ENCODE results near the gene KLF15.
A peak's percentile ranks its signal among the peaks of the same experiment; 100 is the strongest.

Gene KLF15

DNA sequence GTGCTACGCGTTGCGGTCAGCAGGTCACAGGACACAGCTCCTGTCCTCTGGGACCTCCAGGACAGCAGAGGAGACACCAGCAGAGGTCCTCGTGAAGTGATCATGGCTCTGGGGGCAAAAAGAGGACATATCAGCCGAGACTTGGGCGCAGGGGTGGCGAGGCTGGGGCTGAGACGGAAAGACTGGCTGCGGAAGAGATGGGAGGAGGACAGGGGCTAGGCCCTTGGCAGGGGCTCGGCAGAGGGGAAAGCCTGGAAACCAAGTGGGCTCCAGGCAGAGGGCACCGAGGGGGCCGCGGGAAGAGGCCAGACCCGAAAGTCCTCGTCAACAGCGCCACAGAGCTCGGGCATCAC lies 32.6 kb upstream of the KLF15 start:
- POLR2A ChIA-PET (ENCODE audit: low non-redundant PET), result no interaction called here
- H3K27ac ChIP-seq, result no peak overlapping the region
- TF ChIP-seq, protein P1, sequence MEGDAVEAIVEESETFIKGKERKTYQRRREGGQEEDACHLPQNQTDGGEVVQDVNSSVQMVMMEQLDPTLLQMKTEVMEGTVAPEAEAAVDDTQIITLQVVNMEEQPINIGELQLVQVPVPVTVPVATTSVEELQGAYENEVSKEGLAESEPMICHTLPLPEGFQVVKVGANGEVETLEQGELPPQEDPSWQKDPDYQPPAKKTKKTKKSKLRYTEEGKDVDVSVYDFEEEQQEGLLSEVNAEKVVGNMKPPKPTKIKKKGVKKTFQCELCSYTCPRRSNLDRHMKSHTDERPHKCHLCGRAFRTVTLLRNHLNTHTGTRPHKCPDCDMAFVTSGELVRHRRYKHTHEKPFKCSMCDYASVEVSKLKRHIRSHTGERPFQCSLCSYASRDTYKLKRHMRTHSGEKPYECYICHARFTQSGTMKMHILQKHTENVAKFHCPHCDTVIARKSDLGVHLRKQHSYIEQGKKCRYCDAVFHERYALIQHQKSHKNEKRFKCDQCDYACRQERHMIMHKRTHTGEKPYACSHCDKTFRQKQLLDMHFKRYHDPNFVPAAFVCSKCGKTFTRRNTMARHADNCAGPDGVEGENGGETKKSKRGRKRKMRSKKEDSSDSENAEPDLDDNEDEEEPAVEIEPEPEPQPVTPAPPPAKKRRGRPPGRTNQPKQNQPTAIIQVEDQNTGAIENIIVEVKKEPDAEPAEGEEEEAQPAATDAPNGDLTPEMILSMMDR (conservative IDR thresholded peaks at IDR 0.05; ENCODE audit: low read depth), result no peak
- no peak for DNase-seq (ENCODE audit: low spot score)
- CTCF ChIA-PET, result interaction anchor here (0.6 to 3.1 kb wide), 5 partner anchors 122 to 1066 kb away, joined by 3 to 23 read pairs (median 6); no protein-coding TSS in a partner anchor

DNA sequence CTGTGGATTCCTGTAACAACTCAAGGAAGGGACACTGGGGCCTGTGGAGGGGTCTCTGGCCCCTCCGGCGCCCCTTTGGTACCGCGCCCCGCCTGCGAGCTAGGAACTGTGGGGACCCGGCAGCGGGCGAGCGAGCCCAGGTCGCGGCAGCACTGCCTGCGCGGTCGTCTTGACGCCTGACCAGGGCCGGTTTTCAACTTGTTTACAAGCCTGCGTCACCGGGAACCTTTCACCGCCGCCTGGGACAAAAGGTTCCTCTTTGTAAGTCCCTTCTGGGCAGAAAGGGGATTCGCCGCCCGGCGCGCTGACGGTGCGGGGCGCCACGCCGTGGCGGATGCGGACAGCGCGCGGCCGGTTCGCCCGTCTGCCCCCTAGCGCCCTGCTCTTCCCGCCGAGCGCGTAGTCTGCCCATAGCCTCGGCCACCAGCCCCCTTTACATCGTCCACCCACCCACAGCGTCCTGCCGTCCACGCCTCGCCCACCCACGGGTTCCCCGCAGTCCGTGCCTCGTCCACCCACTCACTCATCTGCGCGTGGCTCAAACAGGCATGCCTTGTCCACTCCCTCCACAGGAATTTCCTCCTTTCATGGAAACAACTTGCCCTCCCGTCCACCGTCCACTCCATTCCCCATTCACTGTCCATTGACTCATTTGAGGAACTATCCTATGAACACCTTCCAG lies 32.0 kb upstream of the KLF15 start:
- no peak overlapping the region for H3K27ac ChIP-seq
- CTCF ChIA-PET, result interaction anchor here (0.5 to 3.1 kb wide), 10 partner anchors 9 to 1067 kb away, joined by 3 to 23 read pairs (median 4); no protein-coding TSS in a partner anchor
- POLR2A ChIA-PET (ENCODE audit: low non-redundant PET), result no interaction called here
- peak; percentile 60 for DNase-seq (ENCODE audit: low spot score)
- TF ChIP-seq, protein P1 (conservative IDR thresholded peaks at IDR 0.05; ENCODE audit: low read depth), result peak; percentile 95

DNA sequence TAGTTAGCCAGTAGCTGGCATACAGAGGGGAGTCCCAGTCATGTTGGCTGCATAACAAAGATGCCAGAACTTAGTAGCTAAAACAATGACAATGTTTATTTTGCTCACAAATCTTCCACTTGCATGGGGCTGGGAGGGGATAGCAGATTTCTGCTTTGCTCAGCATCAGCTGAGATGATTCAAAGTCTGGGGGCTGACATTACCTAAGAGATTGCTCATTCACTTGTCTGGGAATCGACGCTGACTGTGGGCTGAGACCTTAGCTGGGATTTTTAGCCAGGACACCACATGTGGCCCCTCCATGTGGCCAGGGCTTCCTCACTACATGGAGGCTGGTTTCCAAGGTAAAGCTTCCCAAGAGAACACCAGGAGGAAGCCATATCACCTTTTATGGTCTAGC lies 24.8 kb upstream of the KLF15 start:
- no peak overlapping the region for H3K27ac ChIP-seq
- TF ChIP-seq, protein P1 (conservative IDR thresholded peaks at IDR 0.05; ENCODE audit: low read depth), result no peak
- no peak for DNase-seq (ENCODE audit: low spot score)
- CTCF ChIA-PET, result no interaction called here
- POLR2A ChIA-PET (ENCODE audit: low non-redundant PET), result no interaction called here

DNA sequence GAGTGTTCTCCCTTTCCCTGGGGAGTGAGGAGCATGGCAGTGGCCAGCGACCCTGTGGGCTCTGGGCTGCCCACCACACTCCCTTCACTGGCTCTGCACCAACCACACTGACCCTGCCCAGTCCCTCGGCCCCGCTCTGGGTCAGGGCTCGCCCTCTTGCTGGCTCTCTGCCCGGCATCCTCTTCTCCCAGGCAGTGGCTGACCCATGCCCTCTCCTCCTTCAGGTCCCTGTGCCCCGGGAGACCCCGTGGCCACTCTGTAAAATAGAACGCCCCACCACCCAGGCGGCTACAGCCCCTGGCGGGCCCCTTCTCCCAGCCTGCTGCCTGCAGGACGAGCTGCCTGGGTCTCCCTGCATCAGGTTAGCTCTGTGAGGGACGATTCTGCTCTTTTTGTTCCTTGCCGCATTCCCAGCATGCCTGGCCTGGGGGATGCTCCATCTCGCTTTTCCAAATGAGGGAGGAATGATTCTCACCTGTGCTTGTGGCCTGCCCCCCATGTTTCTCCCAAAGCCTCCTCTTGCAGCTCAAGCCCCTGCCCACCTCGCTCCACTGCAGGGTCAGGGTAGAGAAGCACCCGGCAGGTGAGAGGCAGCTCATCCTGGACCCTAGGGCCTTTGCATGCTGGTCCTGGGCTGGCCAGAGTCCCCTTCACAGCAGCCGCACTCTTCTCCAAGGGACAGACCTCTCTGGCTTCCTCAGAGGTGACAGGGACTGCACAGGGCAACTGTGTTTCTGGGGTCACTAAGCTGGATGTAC lies 23.0 kb upstream of the KLF15 start:
- no peak overlapping the region for H3K27ac ChIP-seq
- ChIA-PET POLR2A (ENCODE audit: low non-redundant PET) (no interaction called here), CTCF (interaction anchor here (0.8 kb wide), 1 partner anchor 9 kb away, joined by 3 read pairs; no protein-coding TSS in a partner anchor)
- TF ChIP-seq, protein P1 (conservative IDR thresholded peaks at IDR 0.05; ENCODE audit: low read depth), result no peak
- no peak for DNase-seq (ENCODE audit: low spot score)

DNA sequence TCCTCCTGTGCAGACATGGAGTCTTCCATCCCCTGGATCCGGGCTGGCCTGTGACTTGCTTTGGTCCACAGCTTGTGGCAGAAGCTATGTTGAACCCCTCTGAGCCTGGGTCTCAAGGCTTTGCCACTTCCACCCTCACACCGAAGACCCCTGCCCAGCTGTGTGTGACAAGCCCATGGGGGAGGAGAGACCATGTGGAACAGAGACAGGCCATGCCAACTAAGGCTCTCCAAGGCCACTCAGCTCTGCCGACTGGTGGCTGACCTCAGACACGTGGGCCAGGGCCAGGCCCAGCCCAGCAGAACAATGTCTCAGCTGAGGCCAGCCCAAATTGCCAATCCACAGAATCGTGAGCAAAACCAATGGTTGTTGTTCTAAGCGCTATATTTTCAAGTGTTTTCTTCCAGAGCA lies 21.1 kb upstream of the KLF15 start:
- CTCF ChIA-PET, result no interaction called here

DNA sequence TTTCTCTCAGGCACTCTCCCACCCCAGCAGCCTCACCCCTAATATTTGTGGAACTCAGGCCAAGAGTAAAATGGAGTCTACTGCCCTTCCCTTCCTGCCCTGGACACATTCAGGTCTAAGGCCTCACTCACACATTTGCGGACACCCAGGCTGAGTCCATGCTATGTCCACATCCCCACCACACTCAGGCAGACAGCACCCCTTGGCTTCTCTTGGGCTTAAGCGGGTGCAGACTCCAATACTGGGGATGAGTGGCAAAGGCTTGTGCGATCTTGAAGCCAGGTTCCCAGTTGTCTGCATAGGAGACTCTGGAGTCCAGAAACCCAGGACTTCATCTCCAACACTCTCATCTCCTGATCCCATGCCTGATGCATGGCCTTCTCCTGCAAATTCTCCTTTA lies 20.0 kb upstream of the KLF15 start:
- no peak for DNase-seq (ENCODE audit: low spot score)
- H3K27ac ChIP-seq, result no peak overlapping the region
- CTCF ChIA-PET, result no interaction called here
- POLR2A ChIA-PET (ENCODE audit: low non-redundant PET), result no interaction called here
- TF ChIP-seq, protein P1 (conservative IDR thresholded peaks at IDR 0.05; ENCODE audit: low read depth), result no peak

More for the DNA sequence above, 21.1 kb upstream of the KLF15 start:
- TF ChIP-seq, protein P1 (conservative IDR thresholded peaks at IDR 0.05; ENCODE audit: low read depth), result no peak
- POLR2A ChIA-PET (ENCODE audit: low non-redundant PET), result no interaction called here
- DNase-seq (ENCODE audit: low spot score), result no peak
- H3K27ac ChIP-seq, result no peak overlapping the region

Measured in RWPE1 (cell line).